IMR-90 (cell line): ENCODE measurements around the gene KRTAP4-16. TPM values are rescaled to one million over a fixed set of nuclear protein-coding genes. Genes with fewer than 3 reads are reported as not detected.
"Not testable (repeated sequence)": the region's sequence is repeated elsewhere in the genome, so short reads cannot be mapped to it uniquely, and the experiment has no call there.

Experiments
- ATAC-seq: fragments of 200-7000 bp; cut with Tn5 transposase; 2 replicates; pipeline ENCODE4 v1.9.1; 2020; ENCODE audit warnings: low read depth, mild to moderate bottlenecking, moderate library complexity
- BruUV-seq: library from RNA; stranded (reverse); fragments of 400-500 nt; replicated peaks from 2 replicates; lab custom pipeline; 2021; lab: Mats Ljungman, UMichigan
- CTCF ChIA-PET: fragments of 300-600 bp; formaldehyde crosslinking; extraction: SDS; loops from one replicate; lab custom pipeline; 2021; ENCODE audit warnings: antibody characterized with exemption; lab: Yijun Ruan, JAX
- POLR2A ChIA-PET: fragments of 300-600 bp; sonication (Branson Sonifier 250); formaldehyde crosslinking; loops from one replicate; lab custom pipeline; 2022; ENCODE audit warnings: antibody characterized with exemption; ENCODE audit not compliant: unreplicated experiment; lab: Charles Lee
- DNase-seq: peaks from one replicate; pipeline ENCODE4 v3.0.0; 2013
- H2AFZ ChIP-seq: replicated peaks from 2 replicates; pipeline ENCODE3; 2013; ENCODE audit warnings: low read length, mild to moderate bottlenecking; ENCODE audit not compliant: poor library complexity
- H2AK5ac ChIP-seq: 2 replicates; pipeline ENCODE4 v1.6.1; 2013; ENCODE audit warnings: low read depth, low read length, inconsistent platforms
- H2AK9ac ChIP-seq: replicated peaks from 2 replicates; pipeline ENCODE3; 2013; ENCODE audit warnings: mild to moderate bottlenecking, low read depth, low read length, moderate library complexity; ENCODE audit not compliant: poor library complexity
- H2BK120ac ChIP-seq: 2 replicates; pipeline ENCODE4 v1.6.1; 2013; ENCODE audit warnings: low read depth, low read length, inconsistent platforms
- H2BK15ac ChIP-seq: 3 replicates; pipeline ENCODE4 v1.6.1; 2013; ENCODE audit warnings: low read depth, low read length, inconsistent platforms
- H2BK20ac ChIP-seq: 2 replicates; pipeline ENCODE4 v1.6.1; 2013; ENCODE audit warnings: low read depth, mild to moderate bottlenecking, inconsistent platforms, low read length, moderate library complexity
- H2BK5ac ChIP-seq: 2 replicates; pipeline ENCODE4 v1.6.1; 2013; ENCODE audit warnings: mild to moderate bottlenecking, low read depth, low read length, inconsistent platforms; ENCODE audit not compliant: poor library complexity, severe bottlenecking
- H3K14ac ChIP-seq: replicated peaks from 2 replicates; pipeline ENCODE4 v1.6.1; 2013; ENCODE audit warnings: low read depth, low read length, inconsistent platforms
- H3K18ac ChIP-seq: 2 replicates; pipeline ENCODE4 v1.6.1; 2013; ENCODE audit warnings: low read depth, low read length, control low read depth
- H3K23ac ChIP-seq: 2 replicates; pipeline ENCODE4 v1.6.1; 2013; ENCODE audit warnings: low read depth, low read length, inconsistent platforms
- H3K27ac ChIP-seq: 2 replicates; pipeline ENCODE4 v1.5.1; 2013; ENCODE audit warnings: mild to moderate bottlenecking, control low read depth, low read length; ENCODE audit not compliant: insufficient read depth
- H3K27me3 ChIP-seq: 2 replicates; pipeline ENCODE4 v1.6.1; 2013; ENCODE audit warnings: low read length; ENCODE audit not compliant: control insufficient read depth, insufficient read depth
- H3K36me3 ChIP-seq: 2 replicates; pipeline ENCODE4 v1.6.1; 2013; ENCODE audit warnings: low read length, mixed read lengths; ENCODE audit not compliant: control insufficient read depth, insufficient read depth
- H3K4ac ChIP-seq: 2 replicates; pipeline ENCODE4 v1.6.1; 2013; ENCODE audit warnings: low read depth, low read length, inconsistent platforms
- H3K4me1 ChIP-seq: 2 replicates; pipeline ENCODE4 v1.6.1; 2013; ENCODE audit warnings: low read length, mixed read lengths; ENCODE audit not compliant: control insufficient read depth, insufficient read depth
- H3K4me2 ChIP-seq: 2 replicates; pipeline ENCODE4 v1.6.1; 2013; ENCODE audit warnings: low read depth, mild to moderate bottlenecking, control low read depth, low read length, moderate library complexity
- H3K4me3 ChIP-seq: 2 replicates; pipeline ENCODE4 v1.5.1; 2013; ENCODE audit warnings: low read depth, mild to moderate bottlenecking, control low read depth, low read length, moderate library complexity; ENCODE audit not compliant: insufficient read depth
- H3K56ac ChIP-seq: 2 replicates; pipeline ENCODE4 v1.6.1; 2013; ENCODE audit warnings: low read length, inconsistent platforms; ENCODE audit not compliant: insufficient read depth; ENCODE audit errors: extremely low read depth
- H3K79me1 ChIP-seq, 2 experiments: 2 replicates each; pipeline ENCODE4 v1.6.1; 2013; ENCODE audit warnings: low read length in 2 of 2, inconsistent platforms in 1 of 2, low read depth in 1 of 2
- H3K9ac ChIP-seq: 2 replicates; pipeline ENCODE4 v1.6.1; 2013; ENCODE audit warnings: low read depth, low read length, control low read depth
- H3K9me1 ChIP-seq: 2 replicates; pipeline ENCODE4 v1.6.1; 2013; ENCODE audit warnings: low read length, inconsistent platforms; ENCODE audit not compliant: insufficient read depth
- H3K9me3 ChIP-seq: 2 replicates; pipeline ENCODE4 v1.6.1; 2013; ENCODE audit warnings: low read length; ENCODE audit not compliant: control insufficient read depth, insufficient read depth
- H4K20me1 ChIP-seq: 2 replicates; pipeline ENCODE4 v1.6.1; 2013; ENCODE audit warnings: low read length, inconsistent platforms; ENCODE audit not compliant: insufficient read depth
- H4K5ac ChIP-seq: 2 replicates; pipeline ENCODE4 v1.6.1; 2013; ENCODE audit warnings: mild to moderate bottlenecking, low read depth, low read length, control low read depth
- H4K8ac ChIP-seq, 2 experiments: 2 replicates each; pipeline ENCODE4 v1.6.1; 2013; ENCODE audit warnings: low read depth in 2 of 2, low read length in 2 of 2, control low read depth in 1 of 2, inconsistent platforms in 1 of 2
- H4K91ac ChIP-seq: 2 replicates; pipeline ENCODE4 v1.6.1; 2013; ENCODE audit warnings: low read depth, low read length, inconsistent platforms; ENCODE audit not compliant: insufficient read depth
- FOS ChIP-seq: fragments of 150-350 bp; IDR thresholded peaks from 2 replicates; pipeline ENCODE4 v1.6.1; 2016; ENCODE audit warnings: low read depth, low read length
- WGBS, 2 experiments: methylation state at CpG; one replicate each; pipeline versions ENCODE4 v1.1.5 to v1.1.7; 2013; ENCODE audit warnings: missing lambda C conversion rate in 2 of 2; ENCODE audit not compliant: insufficient read length in 1 of 2; ENCODE audit errors: extremely low coverage in 2 of 2; 5-methylcytosine and 5-hydroxymethylcytosine counted together
- dilution Hi-C: fragments of 300-500 bp; cut with HindIII; formaldehyde crosslinking; loops from one replicate; pipeline ENCODE4 v1.14.3; 2018; ENCODE audit warnings: low sequenced_read_pairs; ENCODE audit not compliant: unreplicated experiment
- in situ Hi-C: fragments of 300-500 bp; cut with MboI; formaldehyde crosslinking; loops from 3 replicates; pipeline ENCODE4 v1.14.3; 2019; ENCODE audit warnings: low sequenced_read_pairs, inconsistent platforms, mixed read lengths
- intact Hi-C: fragments of 100-400 bp; cut with micrococcal nuclease; formaldehyde crosslinking; loops from 2 replicates; pipeline ENCODE4 v1.10.0; 2022
- polyA plus RNA-seq, 3 experiments: library from polyadenylated mRNA; depleted of rRNA; stranded (reverse); fragments of >200 nt; gene quantifications; 2 replicates each; pipeline ENCODE4 v1.2.3, GENCODE V29; 2012; ENCODE audit warnings: low replicate concordance in 1 of 3
- total RNA-seq: library from RNA; depleted of rRNA; stranded (reverse); fragments of >200 nt; gene quantifications from 2 replicates; pipeline ENCODE4 v1.2.3, GENCODE V29; 2012

Gene KRTAP4-16
- total and polyA plus RNA-seq, 2 of the 4 experiments (the other 2 are of a cell fraction), result not detected

GRCh38 chr17:41104386-41105038 is 2.5 kb upstream of the KRTAP4-16 start:
- CTCF ChIA-PET, H3K9me1 ChIP-seq, H3K14ac ChIP-seq, H3K36me3 ChIP-seq, dilution Hi-C loops, H3K4me2 ChIP-seq, H4K91ac ChIP-seq, H3K4me3 ChIP-seq, H2AFZ ChIP-seq, POLR2A ChIA-PET, in situ Hi-C loops, H4K20me1 ChIP-seq, H2BK20ac ChIP-seq, H3K9me3 ChIP-seq, H3K4me1 ChIP-seq, H3K79me1 ChIP-seq, H3K27ac ChIP-seq, H3K23ac ChIP-seq, H3K27me3 ChIP-seq, H3K4ac ChIP-seq, H2BK15ac ChIP-seq, H4K5ac ChIP-seq, H2AK9ac ChIP-seq, intact Hi-C loops, H3K9ac ChIP-seq, H3K18ac ChIP-seq, BruUV-seq, H2AK5ac ChIP-seq: not testable (repeated sequence)
- no CpG with 5 or more reads among the region's 2 CpGs for WGBS, 2 experiments
- DNase-seq (peak; percentile 77), ATAC-seq (peak; percentile 81)
- Histone ChIP-seq H3K56ac (0 out of 2 replicates have a peak overlapping the region, but pooled peaks have one; percentile 32), H4K8ac (peak overlapping the region in 1 of 2 experiments; percentile 49; a peak in 1 of 4 replicates), H2BK120ac (peak overlapping the region; percentile 5; the same call in 1 of the 2 replicates), H2BK5ac (peak overlapping the region; percentile 94)
- TF ChIP-seq FOS, result 0 out of 2 replicates have a peak, but pooled peaks have one; percentile 8
